ENCODE data around the gene DLG1. TPM values are rescaled to one million over a fixed set of nuclear protein-coding genes. Genes with fewer than 3 reads are reported as not detected.

DLG1 gene
- total and polyA plus RNA-seq, 2 experiments from 2014 or later, result 27.6 to 98.0 TPM

GRCh38 chr3:197249542-197249941, 48.9 kb downstream of the DLG1 start:
- no peak for DNase-seq (ENCODE audit: low spot score)
- Histone ChIP-seq H3K4me1 (ENCODE audit: insufficient read depth) (no peaks in the 10 kb centered on the region; the same call in 1 of the 2 replicates), H4K20me1 (replicated peaks; ENCODE audit: insufficient read depth) (0 out of 2 replicates have a peak, but pooled peaks cover 7% of the 10 kb centered on the region), H3K27me3 (ENCODE audit: insufficient read depth) (no peaks in the 10 kb centered on the region), H3K27ac (ENCODE audit: low read depth) (no peak overlapping the region), H3K4me2 (no peak overlapping the region), H3F3A (replicated peaks; ENCODE audit: low read depth) (no peaks in the 10 kb centered on the region), H2AFZ (no peak overlapping the region), H3K9me2 (ENCODE audit: insufficient read depth) (no peaks in the 10 kb centered on the region), H3K4me3 (no peak overlapping the region), H3K79me2 (replicated peaks; ENCODE audit: insufficient read depth) (peaks cover 91% of the 10 kb centered on the region), H3K36me3 (ENCODE audit: insufficient read depth) (peaks cover 16% of the 10 kb centered on the region)
- no peak for TF ChIP-seq REST (IDR thresholded peaks at IDR 0.05; ENCODE audit: unreplicated experiment)
- no peak for TF ChIP-seq STAT1 (IDR thresholded peaks at IDR 0.05; ENCODE audit: unreplicated experiment)
- TF ChIP-seq ZNF114 (CRISPR knock-in tag; IDR thresholded peaks at IDR 0.05), result no peak
- no peak for TF ChIP-seq ZNF462 (CRISPR knock-in tag; IDR thresholded peaks at IDR 0.05)
- TF ChIP-seq ETS1 (IDR thresholded peaks at IDR 0.05), result no peak
- no peak for TF ChIP-seq JUNB (IDR thresholded peaks at IDR 0.05; ENCODE audit: unreplicated experiment)
- no peak for TF ChIP-seq EZH2 (IDR thresholded peaks at IDR 0.05; ENCODE audit: low read depth, unreplicated experiment)
- no peak for TF ChIP-seq CTCF (conservative IDR thresholded peaks at IDR 0.05; ENCODE audit: low read depth in 2 of 2)
- no peak for TF ChIP-seq ZNF331 (CRISPR knock-in tag; IDR thresholded peaks at IDR 0.05; ENCODE audit: low read depth)
- no peak for TF ChIP-seq CREB1 (CRISPR knock-in tag; IDR thresholded peaks at IDR 0.05; ENCODE audit: low read depth)
- Mint-ChIP-seq H3K36me3 (ENCODE audit: low read depth) (peaks cover 69% of the 10 kb centered on the region), H3K27ac (no peak overlapping the region), H3K4me1 (peaks cover 2% of the 10 kb centered on the region; the same call in 2 of the 3 replicates), H3K9me3 (peaks cover 56% of the 10 kb centered on the region), H3K4me3 (no peak overlapping the region), H3K27me3 (ENCODE audit: insufficient read depth, low read depth, poor library complexity) (peaks cover 3% of the 10 kb centered on the region)
- no peak for ATAC-seq
